Small intestine (tissue), 7 donors: ENCODE data around the gene P3R3URF. TPM values are rescaled to one million over a fixed set of nuclear protein-coding genes. Genes with fewer than 3 reads are reported as not detected.

Experiments
- DNase-seq, 2 donors: peaks; one replicate each; pipeline versions ENCODE4 v3.0.0 to v3.0.0-alpha.2; 2013
- FAIRE-seq: peaks from 2 replicates; lab custom pipeline; 2012; peaks lifted over from hg19 to GRCh38; lab: Jason Lieb, UNC
- H3K27ac ChIP-seq, 3 donors: one replicate each; pipeline ENCODE4 v1.5.1; 2013; ENCODE audit warnings: low read length in 2 of 3, mild to moderate bottlenecking in 2 of 3, control low read depth in 1 of 3, inconsistent platforms in 1 of 3, low read depth in 1 of 3, moderate library complexity in 1 of 3
- H3K27me3 ChIP-seq, 3 donors: one replicate each; pipeline ENCODE4 v1.6.1; 2013; ENCODE audit warnings: low read length in 3 of 3, inconsistent platforms in 1 of 3; ENCODE audit not compliant: control insufficient read depth in 3 of 3, insufficient read depth in 3 of 3
- H3K36me3 ChIP-seq, 3 donors: one replicate each; pipeline ENCODE4 v1.6.1; 2013; ENCODE audit warnings: low read length in 3 of 3, inconsistent platforms in 1 of 3, low read depth in 1 of 3, mild to moderate bottlenecking in 1 of 3, moderate library complexity in 1 of 3; ENCODE audit not compliant: control insufficient read depth in 3 of 3, insufficient read depth in 2 of 3
- H3K4me1 ChIP-seq, 3 donors: one replicate each; pipeline ENCODE4 v1.6.1; 2013; ENCODE audit warnings: low read length in 2 of 3, inconsistent platforms in 1 of 3, low read depth in 1 of 3, mild to moderate bottlenecking in 1 of 3, moderate library complexity in 1 of 3; ENCODE audit not compliant: control insufficient read depth in 3 of 3, insufficient read depth in 2 of 3
- H3K4me3 ChIP-seq, 3 donors: one replicate each; pipeline ENCODE4 v1.5.1; 2013; ENCODE audit warnings: low read length in 3 of 3, control low read depth in 1 of 3, inconsistent platforms in 1 of 3, low read depth in 1 of 3, mild to moderate bottlenecking in 1 of 3, moderate library complexity in 1 of 3
- H3K9me3 ChIP-seq, 2 donors: one replicate each; pipeline ENCODE4 v1.6.1; 2013; ENCODE audit warnings: low read depth in 1 of 2, low read length in 1 of 2; ENCODE audit not compliant: control insufficient read depth in 2 of 2, insufficient read depth in 1 of 2
- WGBS, 3 donors: extraction: QIAGEN DNeasy Blood & Tissue Kit; methylation state at CpG; one replicate each; pipeline ENCODE4 v1.1.7; 2013; 5-methylcytosine and 5-hydroxymethylcytosine counted together
- polyA plus RNA-seq, 4 donors: library from polyadenylated mRNA; stranded (reverse) in 3 of 4; unstranded in 1 of 4; fragments of 200-250 nt in 3 of 4; fragments of 120-200 nt in 1 of 4; gene quantifications; one replicate each; pipeline versions ENCODE4 v1.2.1 to v1.2.3, GENCODE V29; 2013
- donor health status: healthy with polysubstance abuse.
- donor health status: control.
- donor health status: control.
- donor health status: Bipolar disorder and iron deficiency.
- donor health status: healthy.

P3R3URF gene
- polyA plus RNA-seq, 4 donors = not detected

- no peak for DNase-seq
- no peak for FAIRE-seq
- Histone ChIP-seq H3K27me3 (peaks cover 0 to 5% (median 0%) of the 10 kb centered on the region in 3 donors), H3K4me3 (peak overlapping the region in 1 of 3 donors; percentile 82), H3K9me3 (no peaks in the 10 kb centered on the region), H3K4me1 (peaks cover 4 to 17% (median 5%) of the 10 kb centered on the region in 3 donors), H3K27ac (no peak overlapping the region), H3K36me3 (peaks cover 0 to 25% (median 2%) of the 10 kb centered on the region in 3 donors)
- whole genome bisulfite sequencing, 3 donors = 64 to 81% (median 70%) methylated on average over 3 of the region's 3 CpGs
Observed at GRCh38 chr1:46199233-46199749, 23.0 kb upstream of the P3R3URF start.

- Histone ChIP-seq H3K4me3 (peak within 1 kb of the TSS; percentile 57 to 84 (median 70)), H3K36me3 (peaks cover 0 to 36% (median 6%) of the 10 kb centered on the region in 3 donors), H3K4me1 (peaks cover 4 to 13% (median 5%) of the 10 kb centered on the region in 3 donors), H3K9me3 (no peaks in the 10 kb centered on the region), H3K27ac (peak within 1 kb of the TSS; percentile 78 to 87 (median 81)), H3K27me3 (peaks cover 0 to 3% (median 0%) of the 10 kb centered on the region in 3 donors)
- DNase-seq (peak; percentile 81 to 90), FAIRE-seq (no peak)
- WGBS, 3 donors = 0 to 1% (median 1%) methylated on average over 40 to 67 of the region's 67 CpGs
Observed at GRCh38 chr1:46197964-46198811, 21.9 kb upstream of the P3R3URF start, which contains the start of gene POMGNT1. POMGNT1 (minus strand) TSS chr1:46198434; CDS start chr1:46197821, 613 bp downstream.

GRCh38 chr1:46197560-46197963 is 21.3 kb upstream of the P3R3URF start:
- H3K27me3 ChIP-seq = no peaks in the 10 kb centered on the region

GRCh38 chr1:46196609-46197008 is 20.3 kb upstream of the P3R3URF start:
- Histone ChIP-seq H3K4me3 (no peak overlapping the region), H3K27me3 (no peaks in the 10 kb centered on the region), H3K36me3 (peaks cover 0 to 52% (median 13%) of the 10 kb centered on the region in 3 donors), H3K9me3 (no peaks in the 10 kb centered on the region), H3K27ac (no peak overlapping the region), H3K4me1 (peaks cover 4 to 10% (median 5%) of the 10 kb centered on the region in 3 donors)
- no peak for FAIRE-seq
- DNase-seq = no peak
- 95 to 97% (median 95%) methylated on average over 9 of the region's 9 CpGs for WGBS, 3 donors

More at GRCh38 chr1:46197560-46197963, 21.3 kb upstream of the P3R3URF start:
- Histone ChIP-seq H3K4me3 (peak overlapping the region; percentile 34 to 84 (median 70)), H3K36me3 (peaks cover 0 to 42% (median 10%) of the 10 kb centered on the region in 3 donors), H3K27ac (peak overlapping the region; percentile 71 to 81 (median 78)), H3K9me3 (no peaks in the 10 kb centered on the region), H3K4me1 (peaks cover 4 to 10% (median 5%) of the 10 kb centered on the region in 3 donors)
- 59 to 64% (median 60%) methylated on average over 9 of the region's 9 CpGs for WGBS, 3 donors
- DNase-seq (no peak), FAIRE-seq (no peak)

- 74 to 90% (median 82%) methylated on average over 5 of the region's 5 CpGs for WGBS, 3 donors
- peaks cover 3 to 69% (median 17%) of the 10 kb centered on the region in 3 donors for H3K36me3 ChIP-seq
Observed at GRCh38 chr1:46194641-46195193, 18.4 kb upstream of the P3R3URF start.

GRCh38 chr1:46193984-46194570 is 17.8 kb upstream of the P3R3URF start:
- no peak overlapping the region for H3K27ac ChIP-seq
- no peaks in the 10 kb centered on the region for H3K9me3 ChIP-seq
- peaks cover 4 to 14% (median 5%) of the 10 kb centered on the region in 3 donors for H3K4me1 ChIP-seq
- FAIRE-seq = no peak
- DNase-seq = no peak
- WGBS, 3 donors = 93 to 95% (median 94%) methylated on average over 9 of the region's 9 CpGs
- no peak overlapping the region for H3K4me3 ChIP-seq
- H3K36me3 ChIP-seq = peaks cover 6 to 76% (median 17%) of the 10 kb centered on the region in 3 donors
- no peaks in the 10 kb centered on the region for H3K27me3 ChIP-seq

More at GRCh38 chr1:46194641-46195193, 18.4 kb upstream of the P3R3URF start:
- DNase-seq = no peak
- H3K9me3 ChIP-seq = no peaks in the 10 kb centered on the region
- no peak overlapping the region for H3K27ac ChIP-seq
- no peaks in the 10 kb centered on the region for H3K27me3 ChIP-seq
- FAIRE-seq = no peak
- H3K4me3 ChIP-seq = no peak overlapping the region
- peaks cover 4 to 10% (median 5%) of the 10 kb centered on the region in 3 donors for H3K4me1 ChIP-seq

GRCh38 chr1:46193285-46193684 is 17.0 kb upstream of the P3R3URF start:
- no peak overlapping the region for H3K27ac ChIP-seq
- peaks cover 6 to 83% (median 17%) of the 10 kb centered on the region in 3 donors for H3K36me3 ChIP-seq
- no peaks in the 10 kb centered on the region for H3K27me3 ChIP-seq
- peaks cover 4 to 22% (median 7%) of the 10 kb centered on the region in 3 donors for H3K4me1 ChIP-seq
- no peaks in the 10 kb centered on the region for H3K9me3 ChIP-seq
- 95 to 97% (median 96%) methylated on average over 7 of the region's 7 CpGs for WGBS, 3 donors
- no peak for FAIRE-seq
- DNase-seq = no peak
- H3K4me3 ChIP-seq = no peak overlapping the region

- peaks cover 2 to 28% (median 6%) of the 10 kb centered on the region in 3 donors for H3K4me1 ChIP-seq
- no peaks in the 10 kb centered on the region for H3K9me3 ChIP-seq
- H3K4me3 ChIP-seq = no peak overlapping the region
- peaks cover 6 to 92% (median 17%) of the 10 kb centered on the region in 3 donors for H3K36me3 ChIP-seq
- WGBS, 3 donors = 93 to 95% (median 95%) methylated on average over 10 of the region's 10 CpGs
- H3K27me3 ChIP-seq = no peaks in the 10 kb centered on the region
- DNase-seq = no peak
- no peak for FAIRE-seq
- no peak overlapping the region for H3K27ac ChIP-seq
Observed at GRCh38 chr1:46192171-46192570, 15.9 kb upstream of the P3R3URF start.
